H1 (cell line): ENCODE measurements around the gene CYBB. TPM values are rescaled to one million over a fixed set of nuclear protein-coding genes. Genes with fewer than 3 reads are reported as not detected.

Source experiments
- CTCF ChIA-PET: fragments of 300-600 bp; sonication (Branson Sonifier 250); formaldehyde crosslinking; loops from one replicate; lab custom pipeline; 2021; ENCODE audit not compliant: partially characterized antibody; lab: Charles Lee
- POLR2A ChIA-PET: fragments of 300-600 bp; sonication (Branson Sonifier 250); formaldehyde crosslinking; loops from one replicate; lab custom pipeline; 2021; ENCODE audit warnings: inconsistent platforms; ENCODE audit not compliant: partially characterized antibody; lab: Charles Lee
- DNase-seq, 2 experiments: peaks; one replicate each; pipeline versions ENCODE4 v3.0.0 to v3.0.0-alpha.2; 2010 to 2022; ENCODE audit warnings: low spot score in 2 of 2, low read depth in 1 of 2, mixed read lengths in 1 of 2
- FAIRE-seq: peaks from 2 replicates; lab custom pipeline; 2011; peaks lifted over from hg19 to GRCh38; lab: Jason Lieb, UNC
- H2AFZ ChIP-seq: 2 replicates; pipeline ENCODE4 v1.8.1; 2012; ENCODE audit warnings: low read length, inconsistent platforms
- H2AK5ac ChIP-seq: 2 replicates; pipeline ENCODE4 v1.6.1; 2013; ENCODE audit warnings: low read depth, low read length
- H2BK120ac ChIP-seq: replicated peaks from 2 replicates; pipeline ENCODE3; 2013; ENCODE audit warnings: low read depth, low read length, inconsistent platforms
- H2BK12ac ChIP-seq: 2 replicates; pipeline ENCODE4 v1.6.1; 2013; ENCODE audit warnings: low read depth, low read length
- H2BK15ac ChIP-seq: 2 replicates; pipeline ENCODE4 v1.6.1; 2013; ENCODE audit warnings: low read length
- H2BK20ac ChIP-seq: 2 replicates; pipeline ENCODE4 v1.6.1; 2013; ENCODE audit warnings: low read length
- H2BK5ac ChIP-seq: 2 replicates; pipeline ENCODE4 v1.6.1; 2013; ENCODE audit warnings: low read depth, low read length
- H3K14ac ChIP-seq: 2 replicates; pipeline ENCODE4 v1.6.1; 2013; ENCODE audit warnings: inconsistent platforms; ENCODE audit not compliant: insufficient read length
- H3K18ac ChIP-seq: 2 replicates; pipeline ENCODE4 v1.6.1; 2013; ENCODE audit warnings: low read length; ENCODE audit errors: extremely low read depth
- H3K23ac ChIP-seq: 2 replicates; pipeline ENCODE4 v1.6.1; 2013; ENCODE audit warnings: inconsistent platforms; ENCODE audit not compliant: insufficient read length
- H3K23me2 ChIP-seq: 2 replicates; pipeline ENCODE4 v1.6.1; 2013; ENCODE audit warnings: low read depth, low read length
- H3K27ac ChIP-seq: 2 replicates; pipeline ENCODE4 v1.6.1; 2011; ENCODE audit warnings: low read depth, low read length, inconsistent platforms
- H3K27me3 ChIP-seq, 4 experiments: replicated peaks in 1 of 4; 1 replicate in 1 of 4; 2 replicates in 3 of 4; pipeline versions ENCODE4 v1.6.1 to v1.8.1; 2011 to 2013; ENCODE audit warnings: low read length in 3 of 4, mild to moderate bottlenecking in 3 of 4, inconsistent platforms in 2 of 4, mixed read lengths in 2 of 4, moderate library complexity in 1 of 4; ENCODE audit not compliant: control insufficient read depth in 3 of 4, insufficient read depth in 3 of 4; ENCODE audit errors: extremely low read depth in 1 of 4
- H3K36me3 ChIP-seq, 4 experiments: 2 replicates each; pipeline versions ENCODE4 v1.6.1 to v1.8.1; 2011 to 2013; ENCODE audit warnings: mild to moderate bottlenecking in 4 of 4, low read length in 3 of 4, moderate library complexity in 2 of 4, control low read depth in 1 of 4, inconsistent platforms in 1 of 4; ENCODE audit not compliant: insufficient read depth in 4 of 4, control insufficient read depth in 2 of 4
- H3K4ac ChIP-seq: replicated peaks from 2 replicates; pipeline ENCODE3; 2013; ENCODE audit warnings: low read length, low read depth, mixed read lengths, inconsistent platforms; ENCODE audit not compliant: insufficient read length
- H3K4me1 ChIP-seq, 4 experiments: replicated peaks in 1 of 4; 1 replicate in 1 of 4; 2 replicates in 3 of 4; pipeline versions ENCODE4 v1.6.1 to v1.8.1; 2011 to 2013; ENCODE audit warnings: low read length in 3 of 4, inconsistent platforms in 2 of 4, mixed read lengths in 1 of 4; ENCODE audit not compliant: insufficient read depth in 4 of 4, control insufficient read depth in 3 of 4
- H3K4me2 ChIP-seq, 2 experiments: 2 replicates each; pipeline versions ENCODE4 v1.6.1 to v1.8.1; 2011 to 2013; ENCODE audit warnings: low read depth in 2 of 2, low read length in 2 of 2, control low read depth in 1 of 2, inconsistent platforms in 1 of 2, mild to moderate bottlenecking in 1 of 2; ENCODE audit not compliant: insufficient read depth in 1 of 2
- H3K4me3 ChIP-seq, 4 experiments: fragments of 200-600, 300-600 bp in 1 of 4; sonication (generic), shearing (Covaris generic), sonication (Bioruptor Twin) in 1 of 4; 2 replicates each; pipeline versions ENCODE4 v1.5.1 to v1.8.1; 2011 to 2016; ENCODE audit warnings: low read length in 4 of 4, low read depth in 3 of 4, control low read depth in 2 of 4, inconsistent platforms in 2 of 4, mild to moderate bottlenecking in 2 of 4, mixed read lengths in 1 of 4, moderate library complexity in 1 of 4; ENCODE audit not compliant: insufficient read depth in 2 of 4; ENCODE audit errors: extremely low read depth in 1 of 4
- H3K56ac ChIP-seq: replicated peaks from 2 replicates; pipeline ENCODE3; 2013; ENCODE audit warnings: low read depth, mild to moderate bottlenecking, mixed read lengths, low read length, inconsistent platforms; ENCODE audit not compliant: insufficient read length
- H3K79me1 ChIP-seq: 2 replicates; pipeline ENCODE4 v1.6.1; 2013; ENCODE audit warnings: low read depth, low read length, control low read depth
- H3K79me2 ChIP-seq, 2 experiments: 2 replicates each; pipeline versions ENCODE4 v1.6.1 to v1.8.1; 2012 to 2013; ENCODE audit warnings: low read length in 2 of 2, mild to moderate bottlenecking in 2 of 2, inconsistent platforms in 1 of 2; ENCODE audit not compliant: insufficient read depth in 2 of 2, control insufficient read depth in 1 of 2
- H3K9ac ChIP-seq, 4 experiments: replicated peaks in 1 of 4; 1 replicate in 1 of 4; 2 replicates in 3 of 4; pipeline versions ENCODE4 v1.6.1 to v1.8.1; 2011 to 2013; ENCODE audit warnings: low read depth in 3 of 4, low read length in 3 of 4, control low read depth in 2 of 4, mild to moderate bottlenecking in 2 of 4, moderate library complexity in 2 of 4, inconsistent platforms in 1 of 4; ENCODE audit errors: extremely low read depth in 1 of 4
- H3K9me3 ChIP-seq, 2 experiments: 2 replicates each; pipeline versions ENCODE4 v1.6.1 to v1.8.1; 2012 to 2013; ENCODE audit warnings: mild to moderate bottlenecking in 2 of 2, moderate library complexity in 2 of 2, control low read depth in 1 of 2, inconsistent platforms in 1 of 2, low read depth in 1 of 2, low read length in 1 of 2, mixed read lengths in 1 of 2; ENCODE audit not compliant: insufficient read depth in 2 of 2
- H4K20me1 ChIP-seq, 2 experiments: replicated peaks in 1 of 2; 2 replicates each; pipeline versions ENCODE3 to v1.8.1; 2011 to 2013; ENCODE audit warnings: inconsistent platforms in 2 of 2, low read length in 2 of 2, mild to moderate bottlenecking in 1 of 2; ENCODE audit not compliant: insufficient read depth in 2 of 2, control insufficient read depth in 1 of 2
- H4K5ac ChIP-seq: 2 replicates; pipeline ENCODE4 v1.6.1; 2013; ENCODE audit warnings: low read length, low read depth, mixed read lengths, inconsistent platforms; ENCODE audit not compliant: insufficient read length
- H4K8ac ChIP-seq: 2 replicates; pipeline ENCODE4 v1.8.0; 2013; ENCODE audit warnings: mild to moderate bottlenecking, moderate library complexity, low read length, inconsistent platforms; ENCODE audit not compliant: insufficient read depth; ENCODE audit errors: extremely low read depth
- H4K91ac ChIP-seq: replicated peaks from 2 replicates; pipeline ENCODE3; 2013; ENCODE audit warnings: low read length, mixed read lengths, inconsistent platforms; ENCODE audit not compliant: insufficient read length
- BCL11A ChIP-seq, 2 experiments: IDR thresholded peaks; one replicate each; pipeline ENCODE4 v1.6.1; 2011; ENCODE audit warnings: low read depth in 2 of 2, low read length in 2 of 2, mild to moderate bottlenecking in 2 of 2
- BRCA1 ChIP-seq: IDR thresholded peaks from 2 replicates; pipeline ENCODE4 v1.6.1; 2012; ENCODE audit warnings: low read depth, low read length, improper control_type of control experiment
- GTF2F1 ChIP-seq: IDR thresholded peaks from 2 replicates; pipeline ENCODE4 v1.6.1; 2012; ENCODE audit warnings: low read depth, low read length, improper control_type of control experiment, borderline replicate concordance
- JUND ChIP-seq: IDR thresholded peaks from 2 replicates; pipeline ENCODE4 v1.6.1; 2011; ENCODE audit warnings: mild to moderate bottlenecking, improper control_type of control experiment, low read length
- KDM1A ChIP-seq: fragments of 200-600, 300-600 bp; sonication (generic); IDR thresholded peaks from 2 replicates; pipeline ENCODE4 v1.7.1; 2016; ENCODE audit warnings: mild to moderate bottlenecking, low read length, borderline replicate concordance
- POLR2A ChIP-seq, 2 experiments: IDR thresholded peaks; 1 replicate in 1 of 2; 2 replicates in 1 of 2; pipeline ENCODE4 v1.6.1; 2011; ENCODE audit warnings: low read depth in 2 of 2, low read length in 2 of 2, mild to moderate bottlenecking in 2 of 2; ENCODE audit errors: control extremely low read depth in 1 of 2
- POU5F1 ChIP-seq: IDR thresholded peaks from 2 replicates; pipeline ENCODE4 v1.6.1; 2011; ENCODE audit warnings: low read depth, mild to moderate bottlenecking, low read length, moderate library complexity
- RBBP5 ChIP-seq: IDR thresholded peaks from 2 replicates; pipeline ENCODE4 v1.7.1; 2012; ENCODE audit warnings: low read depth, mild to moderate bottlenecking, inconsistent platforms, low read length, moderate library complexity, borderline replicate concordance
- polyA plus RNA-seq, 7 experiments: library from polyadenylated mRNA; depleted of rRNA in 3 of 7; stranded (reverse) in 5 of 7; unstranded in 2 of 7; fragments of >200 nt in 5 of 7; fragments of 200-250 nt in 2 of 7; gene quantifications; 1 replicate in 5 of 7; 2 replicates in 1 of 7; 4 replicates in 1 of 7; pipeline versions ENCODE4 v1.2.1 to v1.2.3, GENCODE V29; 2011 to 2013; ENCODE audit warnings: missing spikeins in 2 of 7, mixed read lengths in 2 of 7
- total RNA-seq: library from RNA; stranded (reverse); fragmentation: NEBNext Ultra II Directional; extraction: Animal tissue kit (Norgen Biotek cat#: 25700); gene quantifications from 2 replicates; pipeline ENCODE4 v1.2.1, GENCODE V29; 2021
- TF ChIP-seq, protein P1 (sequence below): IDR thresholded peaks from 2 replicates; pipeline ENCODE4 v1.6.1; 2012; ENCODE audit warnings: inconsistent platforms

CYBB gene
- total and polyA plus RNA-seq, 2 of the 8 experiments (the other 6 are each of a cell fraction or from before 2014, with no cell fraction given) = 0.03 to 0.09 TPM

DNA sequence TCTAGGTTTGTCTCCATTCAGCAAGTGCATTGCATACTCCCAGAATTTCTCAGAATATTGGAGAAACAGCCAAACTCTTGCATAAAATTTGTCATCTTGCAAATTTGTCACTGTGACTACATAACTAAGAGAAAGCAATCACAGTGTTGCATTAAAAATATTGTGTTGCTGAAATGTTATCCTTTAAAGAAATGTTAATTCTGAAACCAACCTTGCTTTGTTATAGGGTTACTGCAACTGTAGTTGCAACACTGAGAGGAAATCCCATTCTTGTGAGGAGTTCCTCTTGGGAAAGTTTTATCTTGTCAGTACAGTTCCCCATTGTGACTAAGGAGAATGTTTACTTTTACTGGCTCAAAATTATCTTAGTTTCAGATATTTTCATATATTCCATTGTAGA lies 20.9 kb downstream of the CYBB start:
- CTCF ChIA-PET = interaction anchor here (1.1 kb wide), 1 partner anchor 25 kb away, joined by 4 read pairs; no protein-coding TSS in a partner anchor
- Histone ChIP-seq H3K27ac (no peak overlapping the region), H3K56ac (no peak overlapping the region), H2AFZ (no peak overlapping the region), H2BK120ac (no peak overlapping the region), H3K23ac (no peak overlapping the region), H2BK12ac (no peak overlapping the region), H3K4me2 (no peak overlapping the region), H3K4me1 (peaks cover 0 to 2% (median 0%) of the 10 kb centered on the region in 4 experiments; a peak in 1 of 7 replicates), H3K9ac (no peak overlapping the region), H3K14ac (no peak overlapping the region), H2AK5ac (no peak overlapping the region), H4K91ac (no peak overlapping the region), H2BK20ac (no peak overlapping the region), H3K27me3 (no peaks in the 10 kb centered on the region), H3K36me3 (no peaks in the 10 kb centered on the region), H4K8ac (no peak overlapping the region), H3K9me3 (no peaks in the 10 kb centered on the region), H3K23me2 (no peaks in the 10 kb centered on the region), H3K4me3 (no peak overlapping the region), H3K79me1 (no peaks in the 10 kb centered on the region), H3K79me2 (no peaks in the 10 kb centered on the region), H2BK5ac (no peak overlapping the region), H2BK15ac (no peak overlapping the region), H4K20me1 (no peaks in the 10 kb centered on the region), H4K5ac (no peak overlapping the region), H3K4ac (no peak overlapping the region), H3K18ac (no peak overlapping the region)
- POLR2A ChIA-PET = no interaction called here
- FAIRE-seq = no peak
- TF ChIP-seq RBBP5 = no peak
- no peak for TF ChIP-seq GTF2F1
- no peak for TF ChIP-seq BCL11A (IDR thresholded peaks at IDR 0.05; ENCODE audit: low read depth in 2 of 2, low read length in 2 of 2)
- no peak for TF ChIP-seq JUND
- no peak for TF ChIP-seq POLR2A (IDR thresholded peaks at IDR 0.05; ENCODE audit: control extremely low read depth in 1 of 2, low read depth in 2 of 2, low read length in 2 of 2)
- no peak for TF ChIP-seq KDM1A
- TF ChIP-seq POU5F1 = no peak
- no peak for TF ChIP-seq BRCA1
- TF ChIP-seq, protein P1, sequence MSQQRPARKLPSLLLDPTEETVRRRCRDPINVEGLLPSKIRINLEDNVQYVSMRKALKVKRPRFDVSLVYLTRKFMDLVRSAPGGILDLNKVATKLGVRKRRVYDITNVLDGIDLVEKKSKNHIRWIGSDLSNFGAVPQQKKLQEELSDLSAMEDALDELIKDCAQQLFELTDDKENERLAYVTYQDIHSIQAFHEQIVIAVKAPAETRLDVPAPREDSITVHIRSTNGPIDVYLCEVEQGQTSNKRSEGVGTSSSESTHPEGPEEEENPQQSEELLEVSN = no peak
- no peak for DNase-seq
